Activated CD4-positive, alpha-beta memory T cell treated with anti-CD3 and anti-CD28 coated beads, Interleukin-2, amount 10 ng/mL, durations not matched to agents 7 days and 5 days (primary cell): ENCODE data around the gene PLAC8. TPM values are rescaled to one million over a fixed set of nuclear protein-coding genes. Genes with fewer than 3 reads are reported as not detected.
A peak's percentile ranks its signal among the peaks of the same experiment; 100 is the strongest.
"Not testable (repeated sequence)": the region's sequence is repeated elsewhere in the genome, so short reads cannot be mapped to it uniquely, and the experiment has no call there.

Source experiments
- CTCF ChIA-PET: fragments of 350-600 bp; sonication (Branson Sonifier 250); formaldehyde crosslinking; loops from one replicate; lab custom pipeline; 2021; ENCODE audit warnings: antibody characterized with exemption, inconsistent platforms; lab: Charles Lee
- POLR2A ChIA-PET: fragments of 350-600 bp; sonication (Branson Sonifier 250); formaldehyde crosslinking; loops from one replicate; lab custom pipeline; 2021; ENCODE audit warnings: antibody characterized with exemption; lab: Charles Lee
- DNase-seq: peaks from one replicate; pipeline ENCODE4 v3.0.0-alpha.2; 2020
- H3K27ac Mint-ChIP-seq: one replicate; pipeline ENCODE4 v1.8.0; 2021; ENCODE audit warnings: mild to moderate bottlenecking, mixed read lengths
- H3K27me3 Mint-ChIP-seq: one replicate; pipeline ENCODE4 v1.8.0; 2021; ENCODE audit warnings: mixed read lengths
- H3K36me3 Mint-ChIP-seq: one replicate; pipeline ENCODE4 v1.8.0; 2021; ENCODE audit warnings: low read depth, mixed read lengths
- H3K4me1 Mint-ChIP-seq: one replicate; pipeline ENCODE4 v1.8.0; 2021; ENCODE audit warnings: mixed read lengths
- H3K4me3 Mint-ChIP-seq: one replicate; pipeline ENCODE4 v1.8.0; 2021; ENCODE audit warnings: mild to moderate bottlenecking, mixed read lengths
- H3K9me3 Mint-ChIP-seq: one replicate; pipeline ENCODE4 v1.8.0; 2021; ENCODE audit warnings: mixed read lengths
- total RNA-seq, 2 experiments: library from RNA; stranded (reverse); gene quantifications; one replicate each; pipeline ENCODE4 v1.2.3, GENCODE V29; 2021

The PLAC8 gene, protein sequence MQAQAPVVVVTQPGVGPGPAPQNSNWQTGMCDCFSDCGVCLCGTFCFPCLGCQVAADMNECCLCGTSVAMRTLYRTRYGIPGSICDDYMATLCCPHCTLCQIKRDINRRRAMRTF
- 100 to 1,000 TPM; 182 to 183 TPM for total RNA-seq

DNA sequence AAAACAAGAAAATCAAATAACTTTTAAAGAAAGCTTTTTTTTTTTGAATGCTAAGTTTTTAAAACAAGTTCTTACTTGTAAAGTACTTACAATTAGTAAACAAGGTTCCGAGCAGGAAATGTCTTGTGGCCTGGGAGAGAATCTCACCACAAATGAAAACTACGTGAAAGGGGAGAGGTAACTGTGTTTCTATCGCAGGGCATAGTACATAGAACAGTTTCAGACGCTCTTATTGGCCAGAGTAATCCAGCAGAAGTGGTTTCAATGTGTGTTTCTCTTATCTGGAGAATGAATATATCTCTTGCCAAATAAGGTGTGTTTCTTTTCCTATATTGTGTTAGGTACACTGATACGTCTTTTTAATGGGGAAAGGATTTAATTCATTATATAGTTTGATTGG lies at the start of gene PLAC8:
TSS of gene PLAC8 (minus strand) at position 154 of the 400 bp plus-strand sequence. CDS start 6,808 bp downstream, outside the sequence.
- H3K4me1 Mint-ChIP-seq = peaks cover 49% of the 10 kb centered on the region
- no peaks in the 10 kb centered on the region for H3K9me3 Mint-ChIP-seq
- DNase-seq = peak; percentile 65
- peaks cover 7% of the 10 kb centered on the region for H3K27me3 Mint-ChIP-seq
- H3K36me3 Mint-ChIP-seq = peaks cover 27% of the 10 kb centered on the region
- ChIA-PET CTCF (interaction anchor here (1.1 to 4.7 kb wide), 10 partner anchors 10 to 166 kb away, joined by 3 to 21 read pairs (median 5); no protein-coding TSS in a partner anchor), POLR2A (interaction anchor here (0.7 to 7.4 kb wide), 9 partner anchors 10 to 169 kb away, joined by 3 to 123 read pairs (median 5); partner anchors contain the start of gene COPS4)
- peak within 1 kb of the TSS; percentile 81 for H3K27ac Mint-ChIP-seq
- H3K4me3 Mint-ChIP-seq = peak within 1 kb of the TSS; percentile 83

DNA sequence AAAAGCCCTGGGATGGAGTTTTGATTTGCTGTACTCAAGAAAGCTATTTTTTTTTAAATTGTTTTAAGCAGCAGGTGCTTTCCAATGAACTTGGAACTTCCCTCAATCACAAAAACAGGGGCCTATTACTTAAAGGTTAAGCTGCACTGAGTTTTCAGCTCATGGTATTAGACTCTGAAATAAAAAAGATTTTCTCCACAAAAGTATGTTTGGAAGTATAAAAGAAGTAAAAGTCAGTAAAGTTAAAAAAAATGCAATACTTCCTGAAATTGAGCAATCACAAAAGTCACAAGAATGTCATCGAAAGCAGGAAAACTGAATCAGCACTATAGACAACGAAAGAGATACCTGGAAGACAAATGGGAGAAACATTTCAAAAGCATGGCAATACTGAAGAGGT lies 38.9 kb upstream of the PLAC8 start:
- POLR2A ChIA-PET = no interaction called here
- Mint-ChIP-seq H3K4me3 (no peak overlapping the region), H3K36me3 (peaks cover 4% of the 10 kb centered on the region), H3K9me3 (peaks cover 7% of the 10 kb centered on the region), H3K27ac (no peak overlapping the region), H3K4me1 (peaks cover 14% of the 10 kb centered on the region), H3K27me3 (peaks cover 26% of the 10 kb centered on the region)
- no peak for DNase-seq
- CTCF ChIA-PET = no interaction called here

DNA sequence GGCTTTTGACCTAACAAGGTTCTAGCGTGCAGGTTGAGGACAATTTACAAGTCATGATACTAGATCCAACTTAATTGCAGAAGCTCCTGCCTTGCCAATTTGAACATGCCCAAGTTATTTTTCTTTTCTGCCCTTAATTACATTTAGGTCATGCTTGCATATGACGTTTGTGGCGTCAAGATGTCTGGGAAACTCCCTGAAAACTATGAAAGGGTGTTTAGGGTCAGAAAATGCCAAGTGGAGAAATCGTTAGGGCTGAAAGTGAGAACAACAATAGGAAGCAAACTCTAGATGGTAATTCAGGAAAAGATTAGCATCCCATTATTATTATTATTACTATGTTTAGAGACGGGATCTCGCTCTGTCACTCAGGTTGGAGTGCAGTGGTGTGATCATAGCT lies 38.2 kb upstream of the PLAC8 start:
- H3K36me3 Mint-ChIP-seq = peaks cover 4% of the 10 kb centered on the region
- POLR2A ChIA-PET = no interaction called here
- no peak overlapping the region for H3K27ac Mint-ChIP-seq
- peaks cover 7% of the 10 kb centered on the region for H3K9me3 Mint-ChIP-seq
- no peak overlapping the region for H3K4me3 Mint-ChIP-seq
- peaks cover 23% of the 10 kb centered on the region for H3K27me3 Mint-ChIP-seq
- peaks cover 14% of the 10 kb centered on the region for H3K4me1 Mint-ChIP-seq
- DNase-seq = no peak
- CTCF ChIA-PET = no interaction called here

DNA sequence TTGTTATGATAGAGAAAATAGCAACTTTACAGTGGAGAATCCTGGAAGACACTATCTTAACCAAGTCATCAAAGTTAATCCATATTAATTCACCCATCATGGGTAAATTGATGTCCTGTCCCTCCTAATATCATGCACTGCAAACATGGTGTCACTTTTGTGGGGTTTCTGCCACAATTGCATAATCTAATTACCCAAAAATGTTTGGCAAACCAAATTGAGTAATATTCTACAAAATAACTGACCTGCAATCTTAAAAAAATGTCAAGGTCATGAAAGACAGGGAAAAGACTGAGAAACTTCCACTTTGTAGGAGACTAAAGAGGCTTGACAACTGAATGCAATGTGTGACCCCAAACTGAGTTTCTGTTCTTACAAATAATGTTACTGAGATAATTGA lies 37.1 kb upstream of the PLAC8 start:
- peaks cover 7% of the 10 kb centered on the region for H3K9me3 Mint-ChIP-seq
- ChIA-PET CTCF (no interaction called here), POLR2A (no interaction called here)
- no peak overlapping the region for H3K4me3 Mint-ChIP-seq
- peaks cover 4% of the 10 kb centered on the region for H3K36me3 Mint-ChIP-seq
- H3K4me1 Mint-ChIP-seq = peaks cover 14% of the 10 kb centered on the region
- no peak overlapping the region for H3K27ac Mint-ChIP-seq
- no peak for DNase-seq
- peaks cover 19% of the 10 kb centered on the region for H3K27me3 Mint-ChIP-seq

DNA sequence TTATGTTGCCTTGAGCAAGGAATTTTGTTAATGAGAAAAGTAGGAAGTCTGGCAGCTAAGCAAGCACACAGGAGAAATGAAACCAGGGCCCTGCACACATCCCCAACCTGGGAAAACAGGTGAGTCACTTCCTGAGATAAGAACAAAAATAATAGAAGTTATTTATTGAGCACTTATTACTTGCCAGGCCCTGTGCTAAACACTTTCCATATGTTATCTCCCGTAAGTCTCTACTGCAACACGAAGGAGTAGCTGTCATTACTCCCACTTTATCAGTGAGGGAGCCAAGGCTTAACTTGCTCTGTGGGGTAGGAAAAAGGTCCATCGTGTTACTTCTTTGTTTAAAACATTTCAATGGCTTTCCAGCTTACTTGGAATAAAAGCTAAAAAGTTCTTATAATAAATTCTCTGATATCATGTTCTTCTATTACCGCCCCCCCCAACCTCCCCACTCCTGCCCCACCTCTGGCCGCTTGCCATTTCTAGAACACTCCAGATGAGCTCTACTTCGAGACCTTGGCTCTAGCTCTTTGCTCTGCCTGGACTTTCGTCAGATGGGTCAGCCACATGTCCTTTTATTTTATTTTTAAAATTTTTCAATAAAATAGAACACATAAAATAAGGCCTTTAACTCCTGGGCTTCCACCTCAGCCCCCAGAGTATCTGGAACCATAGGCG lies 36.3 kb upstream of the PLAC8 start:
- Mint-ChIP-seq H3K27me3 (peaks cover 21% of the 10 kb centered on the region), H3K4me3 (no peak overlapping the region), H3K27ac (no peak overlapping the region), H3K9me3 (peaks cover 4% of the 10 kb centered on the region), H3K36me3 (peaks cover 3% of the 10 kb centered on the region), H3K4me1 (peaks cover 14% of the 10 kb centered on the region)
- POLR2A ChIA-PET = interaction anchor here (0.6 kb wide), 1 partner anchor 186 kb away, joined by 3 read pairs; no protein-coding TSS in a partner anchor
- DNase-seq = no peak
- CTCF ChIA-PET = no interaction called here

DNA sequence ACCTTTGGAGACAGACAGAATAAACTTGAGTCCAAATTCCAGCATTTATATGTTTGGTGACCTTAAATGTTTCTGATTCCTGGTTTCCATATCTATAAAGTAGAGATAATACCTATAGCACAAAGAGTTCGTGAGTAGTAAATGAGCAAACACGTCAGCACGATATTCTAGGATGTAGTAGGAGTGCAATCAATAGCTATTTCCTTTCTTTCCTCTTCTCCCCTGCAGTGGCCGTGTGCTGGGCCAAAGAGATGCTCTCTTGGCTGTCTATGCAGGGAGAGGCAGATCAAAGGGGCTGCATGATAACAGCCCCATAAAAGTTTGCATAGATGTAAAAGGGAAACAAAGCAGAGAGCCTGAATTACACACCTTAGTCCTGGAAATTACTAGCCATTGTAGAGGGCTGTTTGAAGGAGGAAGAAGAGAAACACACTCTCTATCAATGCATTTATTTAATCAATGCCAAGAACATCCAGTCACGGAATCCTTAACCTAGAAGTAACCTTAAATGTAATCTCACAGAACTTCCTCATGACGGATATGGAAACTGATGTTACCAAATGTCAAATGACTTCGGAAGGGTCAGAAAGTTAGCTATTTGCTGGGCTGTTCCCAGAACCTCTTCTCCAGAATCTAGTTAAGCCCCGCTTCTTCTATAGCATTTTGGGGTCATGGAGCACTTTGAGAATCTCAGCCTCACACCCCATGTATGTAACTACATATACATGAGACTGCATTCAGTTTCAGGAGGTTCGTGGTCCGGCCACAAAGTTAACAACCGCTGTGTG lies 35.5 kb upstream of the PLAC8 start:
- no peak overlapping the region for H3K27ac Mint-ChIP-seq
- POLR2A ChIA-PET = no interaction called here
- H3K4me1 Mint-ChIP-seq = peaks cover 10% of the 10 kb centered on the region

DNA sequence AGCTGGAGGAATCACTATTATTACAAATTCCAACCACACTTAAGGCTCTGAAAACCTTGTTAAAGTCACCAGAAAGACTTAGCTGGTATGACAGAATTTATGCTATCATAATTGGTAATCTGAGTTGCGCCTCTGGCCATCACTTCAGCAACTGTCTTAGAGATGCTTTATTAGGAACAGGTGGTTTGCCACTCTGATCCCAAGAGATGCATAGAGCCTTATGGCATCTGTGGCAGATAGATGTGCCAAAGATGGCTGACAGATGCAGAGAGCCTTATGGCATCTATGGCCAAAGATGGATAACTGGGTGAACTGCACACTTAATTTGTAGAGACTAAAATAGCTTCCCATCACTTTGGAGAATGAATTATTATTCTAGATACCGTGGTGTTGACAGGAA lies 32.3 kb upstream of the PLAC8 start:
- Mint-ChIP-seq H3K4me3 (no peak overlapping the region), H3K27me3 (peaks cover 23% of the 10 kb centered on the region), H3K36me3 (no peaks in the 10 kb centered on the region), H3K27ac (no peak overlapping the region), H3K4me1 (peaks cover 4% of the 10 kb centered on the region), H3K9me3 (peaks cover 2% of the 10 kb centered on the region)
- no peak for DNase-seq
- CTCF ChIA-PET = interaction anchor here (1.0 kb wide), 1 partner anchor 105 kb away, joined by 3 read pairs; no protein-coding TSS in a partner anchor
- POLR2A ChIA-PET = no interaction called here

More for the DNA sequence above, 35.5 kb upstream of the PLAC8 start:
- DNase-seq = no peak
- peaks cover 24% of the 10 kb centered on the region for H3K27me3 Mint-ChIP-seq
- peaks cover under 1% of the 10 kb centered on the region for H3K9me3 Mint-ChIP-seq
- no peaks in the 10 kb centered on the region for H3K36me3 Mint-ChIP-seq
- CTCF ChIA-PET = no interaction called here
- H3K4me3 Mint-ChIP-seq = no peak overlapping the region

DNA sequence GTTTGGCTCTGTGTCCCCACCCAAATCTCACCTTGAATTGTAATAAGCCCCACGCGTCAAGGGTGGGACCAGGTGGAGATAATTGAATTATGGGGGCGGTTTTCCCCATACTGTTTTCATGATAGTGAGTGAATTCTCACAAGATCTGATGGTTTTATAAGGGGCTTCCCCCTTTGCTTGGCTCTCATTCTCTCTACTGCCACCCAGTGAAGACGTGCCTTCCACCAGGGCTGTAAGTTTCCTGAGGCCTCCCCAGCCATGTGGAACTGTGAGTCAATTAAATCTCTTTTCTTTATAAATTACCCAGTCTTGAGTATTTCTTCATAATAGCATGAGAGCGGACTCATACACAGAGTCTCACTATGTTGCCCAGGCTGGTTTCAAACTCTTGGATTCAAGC lies 31.2 kb upstream of the PLAC8 start:
- H3K27ac Mint-ChIP-seq, DNase-seq, H3K9me3 Mint-ChIP-seq, H3K4me3 Mint-ChIP-seq, POLR2A ChIA-PET, H3K36me3 Mint-ChIP-seq, H3K4me1 Mint-ChIP-seq: not testable (repeated sequence)
- CTCF ChIA-PET = interaction anchor here (1.0 to 1.3 kb wide), 2 partner anchors 106 to 136 kb away, joined by 3 read pairs; no protein-coding TSS in a partner anchor
- H3K27me3 Mint-ChIP-seq = peaks cover 21% of the 10 kb centered on the region

DNA sequence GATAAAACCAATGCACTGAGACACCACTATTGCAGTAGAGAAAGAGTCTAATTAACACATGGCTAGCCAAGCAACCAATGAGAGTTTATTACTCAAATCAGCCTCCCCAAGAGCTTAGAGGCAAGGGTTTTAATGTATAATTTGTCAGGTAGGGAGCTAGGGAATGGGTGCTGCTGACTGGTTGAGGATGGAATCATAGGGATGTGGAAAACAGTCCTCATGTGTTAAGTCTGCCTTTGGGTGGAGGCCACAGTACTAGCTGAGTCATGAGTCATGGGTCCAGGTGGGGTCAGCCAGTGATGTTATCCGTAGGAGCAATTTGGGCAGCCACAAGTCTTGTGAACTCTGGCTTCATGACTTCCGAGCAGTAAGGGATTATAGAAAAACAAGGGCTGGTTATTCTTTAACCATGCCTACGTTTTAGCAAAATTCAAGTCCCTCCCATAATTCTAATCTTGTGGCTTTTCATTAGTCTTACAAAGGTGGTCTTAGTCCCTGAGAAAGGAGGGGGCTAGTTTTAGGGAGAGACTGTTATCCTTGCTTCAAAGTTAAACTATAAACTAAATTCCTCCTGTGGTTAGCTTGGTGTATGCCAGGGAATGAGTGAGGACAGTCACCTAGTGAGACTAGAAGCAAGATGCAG lies 25.1 kb upstream of the PLAC8 start:
- Mint-ChIP-seq H3K27me3 (peaks cover 9% of the 10 kb centered on the region), H3K4me1 (peaks cover 21% of the 10 kb centered on the region), H3K4me3 (no peak overlapping the region), H3K9me3 (peaks cover 22% of the 10 kb centered on the region), H3K27ac (peak overlapping the region; percentile 45), H3K36me3 (peaks cover 25% of the 10 kb centered on the region)
- ChIA-PET POLR2A (no interaction called here), CTCF (interaction anchor here (1.1 kb wide), 2 partner anchors 29 to 115 kb away, joined by 3 to 4 read pairs; no protein-coding TSS in a partner anchor)
- DNase-seq = no peak

DNA sequence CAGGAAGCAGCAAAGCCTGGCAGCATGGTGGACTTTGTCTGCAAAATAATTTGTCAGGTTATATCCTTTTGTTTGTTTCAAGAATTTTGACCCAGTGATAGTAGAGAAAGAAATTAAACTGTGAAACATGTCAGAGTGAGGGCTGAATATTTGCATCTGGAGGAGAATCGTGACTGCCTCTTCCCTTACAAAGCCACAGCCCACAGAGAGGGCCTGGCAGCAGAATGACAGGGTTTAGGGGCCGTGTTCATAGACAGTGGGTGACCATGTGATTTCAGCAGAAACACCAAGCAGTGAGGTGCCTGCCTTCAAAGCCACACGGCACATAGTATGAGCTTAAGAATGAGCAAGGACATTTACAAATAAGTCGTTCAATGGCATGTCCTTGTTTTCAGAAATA lies 24.4 kb upstream of the PLAC8 start:
- Mint-ChIP-seq H3K4me1 (peaks cover 21% of the 10 kb centered on the region), H3K4me3 (no peak overlapping the region), H3K27me3 (peaks cover 9% of the 10 kb centered on the region), H3K9me3 (peaks cover 26% of the 10 kb centered on the region), H3K36me3 (peaks cover 25% of the 10 kb centered on the region), H3K27ac (peak overlapping the region; percentile 45)
- ChIA-PET CTCF (interaction anchor here (1.1 to 1.5 kb wide), 2 partner anchors 29 to 55 kb away, joined by 3 to 4 read pairs; no protein-coding TSS in a partner anchor), POLR2A (interaction anchor here (1.6 kb wide), 1 partner anchor 26 kb away, joined by 3 read pairs; no protein-coding TSS in a partner anchor)
- DNase-seq = peak; percentile 37

DNA sequence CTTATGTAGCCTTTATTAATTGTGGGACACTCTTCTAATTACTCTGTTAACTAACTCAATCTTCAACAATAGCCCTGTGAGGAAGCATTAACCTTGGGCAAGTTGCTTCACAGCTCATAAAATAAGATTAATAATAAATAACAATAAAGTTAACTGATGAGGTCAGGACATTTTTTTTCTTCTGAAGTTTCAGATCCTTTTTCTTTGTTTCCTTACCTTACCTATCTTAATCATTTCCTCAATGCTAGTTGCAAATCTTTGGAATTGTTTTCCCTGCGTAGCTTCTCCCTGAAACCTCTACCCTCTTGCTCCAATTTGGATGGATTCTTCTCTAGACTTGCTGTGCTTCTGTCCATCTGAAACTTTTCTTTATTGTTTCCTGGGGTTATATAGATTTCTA lies 17.5 kb upstream of the PLAC8 start:
- CTCF ChIA-PET = no interaction called here
- no peak overlapping the region for H3K4me3 Mint-ChIP-seq
- peaks cover 16% of the 10 kb centered on the region for H3K27me3 Mint-ChIP-seq
- no peak overlapping the region for H3K27ac Mint-ChIP-seq
- no peak for DNase-seq
- peaks cover 6% of the 10 kb centered on the region for H3K4me1 Mint-ChIP-seq
- H3K36me3 Mint-ChIP-seq = peaks cover 12% of the 10 kb centered on the region
- peaks cover 16% of the 10 kb centered on the region for H3K9me3 Mint-ChIP-seq
- POLR2A ChIA-PET = interaction anchor here (0.5 to 1.2 kb wide), 2 partner anchors 33 to 86 kb away, joined by 3 read pairs; no protein-coding TSS in a partner anchor

DNA sequence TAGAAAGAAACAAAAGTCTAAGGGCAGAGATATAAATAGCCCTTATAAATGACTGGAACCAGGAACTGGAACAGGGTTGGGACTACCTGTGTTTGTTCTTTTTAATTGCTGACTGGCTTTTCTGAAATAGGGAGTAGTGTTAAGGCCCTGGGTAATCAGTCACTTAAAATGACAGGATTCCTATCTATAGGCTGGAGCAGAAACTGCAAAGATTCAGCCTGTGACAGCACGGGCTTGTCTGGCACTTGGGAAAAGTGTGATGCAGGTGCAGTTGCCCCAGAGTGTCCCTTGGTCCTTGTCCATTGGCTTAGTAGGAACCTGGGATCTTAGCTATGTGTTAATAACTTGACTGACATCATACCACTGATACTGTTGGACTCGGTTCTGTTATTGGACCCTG lies 14.7 kb upstream of the PLAC8 start:
- peaks cover 9% of the 10 kb centered on the region for H3K27me3 Mint-ChIP-seq
- H3K27ac Mint-ChIP-seq = no peak overlapping the region
- ChIA-PET CTCF (no interaction called here), POLR2A (no interaction called here)
- H3K36me3 Mint-ChIP-seq = peaks cover 11% of the 10 kb centered on the region
- DNase-seq = no peak
- H3K9me3 Mint-ChIP-seq = peaks cover 4% of the 10 kb centered on the region
- H3K4me1 Mint-ChIP-seq = peaks cover 24% of the 10 kb centered on the region
- no peak overlapping the region for H3K4me3 Mint-ChIP-seq
